GM12874 (cell line): ENCODE measurements around the gene KIAA0825.

ENCODE experiments used
- TF ChIP-seq, protein P1 (sequence below): IDR thresholded peaks from 2 replicates; pipeline ENCODE4 v1.5.1; 2011; ENCODE audit warnings: low read depth, mild to moderate bottlenecking, control low read depth, low read length, moderate library complexity; ENCODE audit not compliant: insufficient read depth

The KIAA0825 gene

DNA sequence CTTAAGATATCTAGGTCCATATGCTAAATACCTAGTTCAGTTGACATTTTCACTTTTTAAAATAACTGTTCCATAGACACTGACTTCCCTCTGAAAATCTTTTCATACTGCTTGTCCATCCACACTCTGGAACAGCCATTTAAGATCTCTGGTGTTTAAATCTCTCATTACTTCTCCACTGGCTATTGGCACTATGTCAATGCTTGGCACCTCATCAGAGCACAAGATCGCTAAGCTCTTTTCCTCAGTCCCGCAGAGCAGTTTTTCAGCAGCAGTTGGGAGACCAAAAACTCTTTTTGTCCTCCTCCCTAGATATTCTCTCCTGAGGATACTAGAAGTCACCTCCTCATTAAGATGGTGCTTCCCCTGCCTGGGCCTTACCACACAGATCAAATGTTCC is 172.7 kb downstream of the KIAA0825 start:
- TF ChIP-seq, protein P1, sequence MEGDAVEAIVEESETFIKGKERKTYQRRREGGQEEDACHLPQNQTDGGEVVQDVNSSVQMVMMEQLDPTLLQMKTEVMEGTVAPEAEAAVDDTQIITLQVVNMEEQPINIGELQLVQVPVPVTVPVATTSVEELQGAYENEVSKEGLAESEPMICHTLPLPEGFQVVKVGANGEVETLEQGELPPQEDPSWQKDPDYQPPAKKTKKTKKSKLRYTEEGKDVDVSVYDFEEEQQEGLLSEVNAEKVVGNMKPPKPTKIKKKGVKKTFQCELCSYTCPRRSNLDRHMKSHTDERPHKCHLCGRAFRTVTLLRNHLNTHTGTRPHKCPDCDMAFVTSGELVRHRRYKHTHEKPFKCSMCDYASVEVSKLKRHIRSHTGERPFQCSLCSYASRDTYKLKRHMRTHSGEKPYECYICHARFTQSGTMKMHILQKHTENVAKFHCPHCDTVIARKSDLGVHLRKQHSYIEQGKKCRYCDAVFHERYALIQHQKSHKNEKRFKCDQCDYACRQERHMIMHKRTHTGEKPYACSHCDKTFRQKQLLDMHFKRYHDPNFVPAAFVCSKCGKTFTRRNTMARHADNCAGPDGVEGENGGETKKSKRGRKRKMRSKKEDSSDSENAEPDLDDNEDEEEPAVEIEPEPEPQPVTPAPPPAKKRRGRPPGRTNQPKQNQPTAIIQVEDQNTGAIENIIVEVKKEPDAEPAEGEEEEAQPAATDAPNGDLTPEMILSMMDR = no peak

DNA sequence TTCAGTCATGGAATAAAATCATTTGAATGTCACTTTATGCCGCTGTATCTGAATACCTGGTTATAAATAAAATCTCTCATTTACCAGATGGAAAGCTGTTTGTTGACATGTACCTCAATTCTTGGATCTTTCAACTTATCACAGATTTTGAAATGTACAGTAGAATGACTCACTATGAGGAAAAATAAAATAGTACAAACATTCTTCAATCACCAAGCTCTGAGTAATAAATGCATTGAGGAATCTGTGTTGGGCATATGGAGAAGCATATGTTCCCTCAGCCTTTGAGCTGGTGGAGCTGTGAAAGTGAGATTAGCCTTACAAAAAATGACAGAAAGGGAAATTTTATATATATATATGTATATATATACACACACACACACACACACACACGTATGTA is 175.4 kb downstream of the KIAA0825 start:
- TF ChIP-seq, protein P1 = no peak

DNA sequence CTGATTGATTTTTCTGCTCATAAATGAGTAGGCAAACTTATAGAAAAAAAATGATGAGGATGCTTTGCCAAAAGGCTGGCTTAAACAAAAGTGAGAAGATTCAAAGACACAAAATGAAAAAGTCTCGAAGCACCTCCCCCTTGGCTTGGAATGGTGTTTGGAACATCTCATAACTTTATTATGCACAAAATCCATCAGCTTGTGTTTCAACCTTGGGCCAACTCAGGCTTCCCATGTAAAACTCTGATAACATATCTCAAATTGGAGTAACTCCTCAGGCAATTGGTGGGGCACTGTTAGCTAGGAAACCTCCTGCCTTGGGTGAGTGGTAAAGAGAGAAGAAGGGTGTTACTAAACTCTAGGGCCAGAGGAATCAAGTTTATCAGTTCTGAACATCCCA is 176.3 kb downstream of the KIAA0825 start:
- TF ChIP-seq, protein P1 = no peak

DNA sequence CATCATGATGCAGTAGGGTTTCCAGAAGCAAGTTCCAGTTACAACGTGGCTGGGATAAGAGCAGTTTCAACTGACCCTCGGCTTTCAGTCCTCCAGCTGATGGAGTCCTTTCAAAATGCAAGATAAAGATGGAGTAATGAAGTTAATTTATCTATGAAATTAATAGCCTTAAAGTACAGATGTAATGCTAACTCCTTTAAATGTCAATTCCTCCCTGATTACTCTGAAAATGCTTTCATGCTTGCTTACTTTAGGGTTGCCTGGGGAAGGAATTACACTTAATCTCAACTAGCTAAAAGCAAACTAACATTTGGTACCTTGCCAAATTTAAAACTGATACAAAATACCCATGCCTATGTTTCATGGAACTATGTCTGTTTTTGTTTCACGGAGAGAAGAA is 178.4 kb downstream of the KIAA0825 start:
- TF ChIP-seq, protein P1 = no peak

DNA sequence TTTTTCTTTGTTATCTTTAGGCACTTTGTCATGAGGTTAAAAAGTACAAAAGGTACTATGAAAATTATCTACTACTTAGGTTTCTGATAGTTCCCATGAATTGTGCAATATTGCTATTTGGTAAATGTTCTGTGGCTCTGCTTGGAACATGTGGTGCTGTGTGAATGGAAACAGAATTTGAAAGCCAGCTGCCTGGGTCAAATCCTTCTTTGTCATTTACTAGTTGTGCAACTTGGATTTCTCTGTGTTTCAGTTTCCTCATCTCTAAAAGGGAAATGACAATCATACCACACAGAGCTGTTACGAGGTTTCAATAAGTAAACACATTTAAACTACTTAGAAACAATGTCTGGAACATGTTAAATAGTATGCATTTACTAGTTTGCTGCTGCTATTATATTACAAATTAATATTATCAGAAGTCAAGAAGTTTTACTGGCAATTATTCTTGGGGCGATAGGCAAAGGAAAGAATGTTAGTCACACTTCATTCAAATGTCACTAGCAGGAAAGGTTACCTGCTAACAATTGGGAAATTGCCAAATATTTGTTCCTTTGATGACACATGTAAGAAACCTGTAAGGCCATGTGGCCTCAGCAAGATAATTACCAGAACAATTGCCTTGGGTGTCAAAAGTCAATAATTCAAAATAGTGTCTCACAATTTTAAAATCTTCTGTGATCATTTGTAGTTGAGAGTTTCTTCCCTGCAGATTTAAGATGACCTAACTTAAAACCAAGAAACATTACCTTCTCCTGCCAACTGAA is 184.8 kb downstream of the KIAA0825 start:
- TF ChIP-seq, protein P1 = no peak

DNA sequence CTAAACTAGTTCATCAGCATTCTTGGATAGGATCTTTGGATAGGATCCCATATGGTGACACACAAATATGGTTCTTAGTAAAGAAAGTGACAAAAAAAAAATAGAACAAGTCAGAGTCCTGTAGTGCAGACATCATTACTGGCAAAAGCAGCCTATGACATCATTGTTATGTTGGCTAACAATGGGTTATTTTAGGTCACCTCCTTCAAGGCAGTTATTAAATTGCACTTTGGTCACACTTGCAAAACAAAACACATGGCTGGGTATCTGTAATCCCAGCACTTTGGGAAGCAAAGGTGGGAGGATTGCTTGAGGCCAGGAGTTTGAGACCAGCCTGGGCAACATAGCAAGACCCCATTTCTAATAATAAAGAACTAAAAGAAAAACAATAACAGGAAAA is 185.9 kb downstream of the KIAA0825 start:
- TF ChIP-seq, protein P1 = no peak

DNA sequence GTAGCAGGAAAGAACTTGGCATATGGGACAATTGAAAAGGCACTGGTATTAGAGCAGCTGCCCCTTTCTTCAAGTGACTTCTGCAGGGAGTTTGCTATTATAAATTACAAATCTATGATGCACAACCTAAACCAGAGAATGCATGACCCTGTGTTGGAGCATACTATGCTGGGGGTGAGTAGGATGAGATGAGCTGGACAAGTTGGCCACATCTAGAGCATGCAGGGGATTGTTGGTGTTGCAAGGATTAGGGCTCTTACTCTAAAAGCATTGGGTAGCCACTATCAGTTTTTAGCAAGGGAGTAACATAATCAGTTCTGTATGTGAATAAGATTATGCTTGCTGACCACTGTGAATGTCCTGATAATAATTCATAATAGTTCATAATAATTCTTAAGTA is 186.7 kb downstream of the KIAA0825 start:
- TF ChIP-seq, protein P1 = no peak

DNA sequence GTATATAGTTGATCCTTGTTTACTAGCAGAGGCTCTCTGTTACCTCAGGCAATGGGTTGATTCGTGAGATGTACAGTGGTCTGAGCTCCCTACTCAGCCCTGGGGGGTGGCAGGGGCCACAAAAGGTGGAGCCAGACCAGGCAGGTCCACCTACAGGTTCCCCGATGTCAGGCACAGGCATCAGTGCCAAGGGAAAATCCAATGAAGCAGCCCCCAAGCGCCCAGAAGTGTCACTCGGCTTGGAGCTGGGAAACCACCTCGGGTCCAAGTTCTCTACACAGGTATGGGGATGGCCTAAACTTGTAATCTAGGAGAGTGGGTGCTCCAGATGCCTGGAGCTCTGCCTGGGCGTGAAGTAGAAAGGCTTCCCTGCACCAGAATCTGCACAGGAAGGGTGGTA is 188.8 kb downstream of the KIAA0825 start:
- TF ChIP-seq, protein P1 = no peak
